H1 (cell line): ENCODE data around the gene ADAMTS9. TPM values are rescaled to one million over a fixed set of nuclear protein-coding genes. Genes with fewer than 3 reads are reported as not detected.

Source experiments
- CTCF ChIA-PET: fragments of 300-600 bp; sonication (Branson Sonifier 250); formaldehyde crosslinking; loops from one replicate; lab custom pipeline; 2021; ENCODE audit not compliant: partially characterized antibody; lab: Charles Lee
- POLR2A ChIA-PET: fragments of 300-600 bp; sonication (Branson Sonifier 250); formaldehyde crosslinking; loops from one replicate; lab custom pipeline; 2021; ENCODE audit warnings: inconsistent platforms; ENCODE audit not compliant: partially characterized antibody; lab: Charles Lee
- DNase-seq, 2 experiments: peaks; one replicate each; pipeline versions ENCODE4 v3.0.0 to v3.0.0-alpha.2; 2010 to 2022; ENCODE audit warnings: low spot score in 2 of 2, low read depth in 1 of 2, mixed read lengths in 1 of 2
- FAIRE-seq: peaks from 2 replicates; lab custom pipeline; 2011; peaks lifted over from hg19 to GRCh38; lab: Jason Lieb, UNC
- H2AFZ ChIP-seq: 2 replicates; pipeline ENCODE4 v1.8.1; 2012; ENCODE audit warnings: low read length, inconsistent platforms
- H2AK5ac ChIP-seq: 2 replicates; pipeline ENCODE4 v1.6.1; 2013; ENCODE audit warnings: low read depth, low read length
- H2BK120ac ChIP-seq: replicated peaks from 2 replicates; pipeline ENCODE3; 2013; ENCODE audit warnings: low read depth, low read length, inconsistent platforms
- H2BK12ac ChIP-seq: 2 replicates; pipeline ENCODE4 v1.6.1; 2013; ENCODE audit warnings: low read depth, low read length
- H2BK15ac ChIP-seq: 2 replicates; pipeline ENCODE4 v1.6.1; 2013; ENCODE audit warnings: low read length
- H2BK20ac ChIP-seq: 2 replicates; pipeline ENCODE4 v1.6.1; 2013; ENCODE audit warnings: low read length
- H2BK5ac ChIP-seq: 2 replicates; pipeline ENCODE4 v1.6.1; 2013; ENCODE audit warnings: low read depth, low read length
- H3K14ac ChIP-seq: 2 replicates; pipeline ENCODE4 v1.6.1; 2013; ENCODE audit warnings: inconsistent platforms; ENCODE audit not compliant: insufficient read length
- H3K18ac ChIP-seq: 2 replicates; pipeline ENCODE4 v1.6.1; 2013; ENCODE audit warnings: low read length; ENCODE audit errors: extremely low read depth
- H3K23ac ChIP-seq: 2 replicates; pipeline ENCODE4 v1.6.1; 2013; ENCODE audit warnings: inconsistent platforms; ENCODE audit not compliant: insufficient read length
- H3K23me2 ChIP-seq: 2 replicates; pipeline ENCODE4 v1.6.1; 2013; ENCODE audit warnings: low read depth, low read length
- H3K27ac ChIP-seq: 2 replicates; pipeline ENCODE4 v1.6.1; 2011; ENCODE audit warnings: low read depth, low read length, inconsistent platforms
- H3K27me3 ChIP-seq, 4 experiments: replicated peaks in 1 of 4; 1 replicate in 1 of 4; 2 replicates in 3 of 4; pipeline versions ENCODE4 v1.6.1 to v1.8.1; 2011 to 2013; ENCODE audit warnings: low read length in 3 of 4, mild to moderate bottlenecking in 3 of 4, inconsistent platforms in 2 of 4, mixed read lengths in 2 of 4, moderate library complexity in 1 of 4; ENCODE audit not compliant: control insufficient read depth in 3 of 4, insufficient read depth in 3 of 4; ENCODE audit errors: extremely low read depth in 1 of 4
- H3K36me3 ChIP-seq, 4 experiments: 2 replicates each; pipeline versions ENCODE4 v1.6.1 to v1.8.1; 2011 to 2013; ENCODE audit warnings: mild to moderate bottlenecking in 4 of 4, low read length in 3 of 4, moderate library complexity in 2 of 4, control low read depth in 1 of 4, inconsistent platforms in 1 of 4; ENCODE audit not compliant: insufficient read depth in 4 of 4, control insufficient read depth in 2 of 4
- H3K4ac ChIP-seq: replicated peaks from 2 replicates; pipeline ENCODE3; 2013; ENCODE audit warnings: low read length, low read depth, mixed read lengths, inconsistent platforms; ENCODE audit not compliant: insufficient read length
- H3K4me1 ChIP-seq, 4 experiments: replicated peaks in 1 of 4; 1 replicate in 1 of 4; 2 replicates in 3 of 4; pipeline versions ENCODE4 v1.6.1 to v1.8.1; 2011 to 2013; ENCODE audit warnings: low read length in 3 of 4, inconsistent platforms in 2 of 4, mixed read lengths in 1 of 4; ENCODE audit not compliant: insufficient read depth in 4 of 4, control insufficient read depth in 3 of 4
- H3K4me2 ChIP-seq, 2 experiments: 2 replicates each; pipeline versions ENCODE4 v1.6.1 to v1.8.1; 2011 to 2013; ENCODE audit warnings: low read depth in 2 of 2, low read length in 2 of 2, control low read depth in 1 of 2, inconsistent platforms in 1 of 2, mild to moderate bottlenecking in 1 of 2; ENCODE audit not compliant: insufficient read depth in 1 of 2
- H3K4me3 ChIP-seq, 4 experiments: fragments of 200-600, 300-600 bp in 1 of 4; sonication (generic), shearing (Covaris generic), sonication (Bioruptor Twin) in 1 of 4; 2 replicates each; pipeline versions ENCODE4 v1.5.1 to v1.8.1; 2011 to 2016; ENCODE audit warnings: low read length in 4 of 4, low read depth in 3 of 4, control low read depth in 2 of 4, inconsistent platforms in 2 of 4, mild to moderate bottlenecking in 2 of 4, mixed read lengths in 1 of 4, moderate library complexity in 1 of 4; ENCODE audit not compliant: insufficient read depth in 2 of 4; ENCODE audit errors: extremely low read depth in 1 of 4
- H3K56ac ChIP-seq: replicated peaks from 2 replicates; pipeline ENCODE3; 2013; ENCODE audit warnings: low read depth, mild to moderate bottlenecking, mixed read lengths, low read length, inconsistent platforms; ENCODE audit not compliant: insufficient read length
- H3K79me1 ChIP-seq: 2 replicates; pipeline ENCODE4 v1.6.1; 2013; ENCODE audit warnings: low read depth, low read length, control low read depth
- H3K79me2 ChIP-seq, 2 experiments: 2 replicates each; pipeline versions ENCODE4 v1.6.1 to v1.8.1; 2012 to 2013; ENCODE audit warnings: low read length in 2 of 2, mild to moderate bottlenecking in 2 of 2, inconsistent platforms in 1 of 2; ENCODE audit not compliant: insufficient read depth in 2 of 2, control insufficient read depth in 1 of 2
- H3K9ac ChIP-seq, 4 experiments: replicated peaks in 1 of 4; 1 replicate in 1 of 4; 2 replicates in 3 of 4; pipeline versions ENCODE4 v1.6.1 to v1.8.1; 2011 to 2013; ENCODE audit warnings: low read depth in 3 of 4, low read length in 3 of 4, control low read depth in 2 of 4, mild to moderate bottlenecking in 2 of 4, moderate library complexity in 2 of 4, inconsistent platforms in 1 of 4; ENCODE audit errors: extremely low read depth in 1 of 4
- H3K9me3 ChIP-seq, 2 experiments: 2 replicates each; pipeline versions ENCODE4 v1.6.1 to v1.8.1; 2012 to 2013; ENCODE audit warnings: mild to moderate bottlenecking in 2 of 2, moderate library complexity in 2 of 2, control low read depth in 1 of 2, inconsistent platforms in 1 of 2, low read depth in 1 of 2, low read length in 1 of 2, mixed read lengths in 1 of 2; ENCODE audit not compliant: insufficient read depth in 2 of 2
- H4K20me1 ChIP-seq, 2 experiments: replicated peaks in 1 of 2; 2 replicates each; pipeline versions ENCODE3 to v1.8.1; 2011 to 2013; ENCODE audit warnings: inconsistent platforms in 2 of 2, low read length in 2 of 2, mild to moderate bottlenecking in 1 of 2; ENCODE audit not compliant: insufficient read depth in 2 of 2, control insufficient read depth in 1 of 2
- H4K5ac ChIP-seq: 2 replicates; pipeline ENCODE4 v1.6.1; 2013; ENCODE audit warnings: low read length, low read depth, mixed read lengths, inconsistent platforms; ENCODE audit not compliant: insufficient read length
- H4K8ac ChIP-seq: 2 replicates; pipeline ENCODE4 v1.8.0; 2013; ENCODE audit warnings: mild to moderate bottlenecking, moderate library complexity, low read length, inconsistent platforms; ENCODE audit not compliant: insufficient read depth; ENCODE audit errors: extremely low read depth
- H4K91ac ChIP-seq: replicated peaks from 2 replicates; pipeline ENCODE3; 2013; ENCODE audit warnings: low read length, mixed read lengths, inconsistent platforms; ENCODE audit not compliant: insufficient read length
- BCL11A ChIP-seq, 2 experiments: IDR thresholded peaks; one replicate each; pipeline ENCODE4 v1.6.1; 2011; ENCODE audit warnings: low read depth in 2 of 2, low read length in 2 of 2, mild to moderate bottlenecking in 2 of 2
- CBX5 ChIP-seq: fragments of 300-800, 300-1000 bp; sonication (generic); IDR thresholded peaks from 2 replicates; pipeline ENCODE4 v1.7.1; 2016; ENCODE audit warnings: antibody characterized with exemption, low read length, low read depth
- CBX8 ChIP-seq: fragments of 300-800, 300-1000 bp; sonication (generic); IDR thresholded peaks from 2 replicates; pipeline ENCODE4 v1.7.1; 2016; ENCODE audit warnings: low read depth, low read length, borderline replicate concordance
- CEBPB ChIP-seq: IDR thresholded peaks from 2 replicates; pipeline ENCODE4 v1.6.1; 2012; ENCODE audit warnings: low read depth, low read length
- CHD1 ChIP-seq: IDR thresholded peaks from 2 replicates; pipeline ENCODE4 v1.6.1; 2012; ENCODE audit warnings: low read depth, low read length, improper control_type of control experiment
- CTBP2 ChIP-seq: IDR thresholded peaks from 2 replicates; pipeline ENCODE4 v1.7.0; 2011; ENCODE audit warnings: borderline replicate concordance, mild to moderate bottlenecking, moderate library complexity, mixed read lengths, low read length; ENCODE audit not compliant: insufficient read depth, insufficient read length
- EGR1 ChIP-seq: IDR thresholded peaks from 2 replicates; pipeline ENCODE4 v1.6.1; 2011; ENCODE audit warnings: low read depth, low read length, borderline replicate concordance
- GABPA ChIP-seq: IDR thresholded peaks from 2 replicates; pipeline ENCODE4 v1.6.1; 2011; ENCODE audit warnings: mild to moderate bottlenecking, low read length, moderate library complexity, borderline replicate concordance; ENCODE audit not compliant: insufficient read depth
- HDAC2 ChIP-seq, 2 experiments: fragments of 300-600 bp in 1 of 2; sonication (generic) in 1 of 2; IDR thresholded peaks; 2 replicates each; pipeline ENCODE4 v1.6.1; 2011 to 2012; ENCODE audit warnings: low read depth in 2 of 2, low read length in 2 of 2, mild to moderate bottlenecking in 2 of 2, moderate library complexity in 2 of 2, borderline replicate concordance in 1 of 2, inconsistent platforms in 1 of 2
- POU5F1 ChIP-seq: IDR thresholded peaks from 2 replicates; pipeline ENCODE4 v1.6.1; 2011; ENCODE audit warnings: low read depth, mild to moderate bottlenecking, low read length, moderate library complexity
- SAP30 ChIP-seq: fragments of 300-600 bp; sonication (generic); IDR thresholded peaks from 2 replicates; pipeline ENCODE4 v1.7.1; 2012; ENCODE audit warnings: low read length, moderate library complexity, mild to moderate bottlenecking, inconsistent platforms; ENCODE audit not compliant: insufficient read depth, insufficient replicate concordance
- SIN3A ChIP-seq, 2 experiments: IDR thresholded peaks in 1 of 2; conservative IDR thresholded peaks in 1 of 2; 2 replicates each; pipeline ENCODE4 v1.6.1; 2011 to 2012; ENCODE audit warnings: low read length in 2 of 2, improper control_type of control experiment in 1 of 2, low read depth in 1 of 2, mild to moderate bottlenecking in 1 of 2
- SP1 ChIP-seq: IDR thresholded peaks from 2 replicates; pipeline ENCODE4 v1.6.1; 2011; ENCODE audit warnings: low read depth, low read length
- SP2 ChIP-seq: IDR thresholded peaks from 2 replicates; pipeline ENCODE4 v1.6.1; 2012; ENCODE audit warnings: mild to moderate bottlenecking, low read length, inconsistent platforms
- SP4 ChIP-seq: IDR thresholded peaks from 2 replicates; pipeline ENCODE4 v1.6.1; 2012; ENCODE audit warnings: low read length, inconsistent platforms
- TBP ChIP-seq: IDR thresholded peaks from 2 replicates; pipeline ENCODE4 v1.6.1; 2011; ENCODE audit warnings: low read depth, low read length, improper control_type of control experiment
- polyA plus RNA-seq, 7 experiments: library from polyadenylated mRNA; depleted of rRNA in 3 of 7; stranded (reverse) in 5 of 7; unstranded in 2 of 7; fragments of >200 nt in 5 of 7; fragments of 200-250 nt in 2 of 7; gene quantifications; 1 replicate in 5 of 7; 2 replicates in 1 of 7; 4 replicates in 1 of 7; pipeline versions ENCODE4 v1.2.1 to v1.2.3, GENCODE V29; 2011 to 2013; ENCODE audit warnings: missing spikeins in 2 of 7, mixed read lengths in 2 of 7
- total RNA-seq: library from RNA; stranded (reverse); fragmentation: NEBNext Ultra II Directional; extraction: Animal tissue kit (Norgen Biotek cat#: 25700); gene quantifications from 2 replicates; pipeline ENCODE4 v1.2.1, GENCODE V29; 2021

Gene ADAMTS9
- total and polyA plus RNA-seq, 2 of the 8 experiments (the other 6 are each of a cell fraction or from before 2014, with no cell fraction given): 0.20 to 0.41 TPM

DNA sequence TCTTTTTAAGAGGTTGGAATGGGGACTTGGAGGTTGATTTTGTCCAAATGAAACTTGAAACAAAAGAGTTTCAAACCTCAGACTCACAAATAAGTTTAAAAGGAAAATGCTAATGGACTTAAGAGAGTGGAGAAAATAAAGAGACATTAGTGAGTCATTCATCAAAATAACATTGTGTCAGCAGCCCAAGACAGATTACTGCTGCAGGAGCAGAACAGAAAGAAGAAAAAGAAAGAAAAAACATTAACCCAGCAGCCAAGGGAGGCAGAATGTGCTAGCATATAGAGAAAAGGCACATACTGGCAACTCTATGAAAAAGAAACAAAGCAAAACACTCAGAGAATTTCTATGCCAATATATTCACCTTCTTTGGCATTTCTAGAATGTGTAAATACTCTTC lies 42.6 kb downstream of the ADAMTS9 start:
- Histone ChIP-seq H3K36me3 (no peaks in the 10 kb centered on the region), H3K4ac (no peak overlapping the region), H2AK5ac (no peak overlapping the region), H3K79me1 (no peaks in the 10 kb centered on the region), H3K27ac (no peak overlapping the region), H2BK20ac (no peak overlapping the region), H4K20me1 (no peaks in the 10 kb centered on the region), H2BK12ac (no peak overlapping the region), H2AFZ (no peak overlapping the region), H3K9me3 (no peaks in the 10 kb centered on the region), H2BK15ac (no peak overlapping the region), H3K14ac (no peak overlapping the region), H3K23me2 (no peaks in the 10 kb centered on the region), H3K23ac (no peak overlapping the region), H4K5ac (no peak overlapping the region), H3K27me3 (no peaks in the 10 kb centered on the region), H3K4me1 (peaks cover 3 to 8% (median 6%) of the 10 kb centered on the region in 4 experiments; a peak in 5 of 7 replicates), H4K91ac (no peak overlapping the region), H3K79me2 (no peaks in the 10 kb centered on the region), H4K8ac (no peak overlapping the region), H3K4me3 (no peak overlapping the region), H3K4me2 (no peak overlapping the region), H3K9ac (no peak overlapping the region), H2BK5ac (no peak overlapping the region), H3K18ac (no peak overlapping the region), H3K56ac (no peak overlapping the region), H2BK120ac (no peak overlapping the region)
- ChIA-PET POLR2A (no interaction called here), CTCF (no interaction called here)
- DNase-seq: no peak
- no peak for FAIRE-seq
- TF ChIP-seq BCL11A (IDR thresholded peaks at IDR 0.05; ENCODE audit: low read depth in 2 of 2, low read length in 2 of 2) (no peak), SP4 (no peak), SP1 (no peak), TBP (no peak), CEBPB (no peak), SIN3A (conservative IDR thresholded peaks at IDR 0.05 in 1 of 2, IDR thresholded peaks at IDR 0.05 in 1 of 2; ENCODE audit: low read depth in 1 of 2, low read length in 2 of 2) (no peak), CBX5 (no peak), POU5F1 (no peak), HDAC2 (IDR thresholded peaks at IDR 0.05; ENCODE audit: borderline replicate concordance in 1 of 2, low read depth in 2 of 2, low read length in 2 of 2) (no peak), CTBP2 (no peak), GABPA (no peak), SP2 (no peak), EGR1 (no peak), SAP30 (no peak), CBX8 (no peak), CHD1 (no peak)
